ENCODE data around the gene KCNMA1.

The KCNMA1 gene

DNA sequence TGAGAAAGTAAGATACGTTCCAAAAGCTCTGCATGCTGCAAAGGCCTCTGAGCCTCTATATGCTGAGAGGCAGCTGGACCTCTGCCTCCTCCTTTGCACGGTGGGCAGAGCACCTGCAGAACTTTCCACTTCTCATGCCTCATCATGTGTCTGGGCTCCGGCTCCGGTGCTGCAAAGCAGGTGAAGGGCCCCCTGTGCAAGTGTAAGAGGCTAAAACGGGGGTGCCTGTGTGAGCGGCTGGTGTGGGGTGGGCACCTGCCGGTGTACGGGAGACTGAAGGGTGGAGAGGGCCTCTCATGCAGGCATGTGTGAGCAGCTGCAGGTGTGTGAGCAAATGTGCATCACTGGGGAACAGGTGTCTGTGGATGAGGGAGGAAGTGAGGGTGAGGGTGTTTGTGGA, 121.0 kb downstream of the KCNMA1 start:
- Histone ChIP-seq H3K27ac (no peak overlapping the region), H3K9me3 (no peaks in the 10 kb centered on the region), H3K4me3 (ENCODE audit: low read depth in 1 of 2, low read length in 1 of 2) (no peak overlapping the region), H3K36me3 (no peaks in the 10 kb centered on the region), H3K27me3 (peaks cover 3% of the 10 kb centered on the region), H3K4me1 (ENCODE audit: control insufficient read depth in 1 of 2, insufficient read depth in 1 of 2, low read depth in 1 of 2, low read length in 1 of 2) (no peaks in the 10 kb centered on the region)
- TF ChIP-seq, protein P1, sequence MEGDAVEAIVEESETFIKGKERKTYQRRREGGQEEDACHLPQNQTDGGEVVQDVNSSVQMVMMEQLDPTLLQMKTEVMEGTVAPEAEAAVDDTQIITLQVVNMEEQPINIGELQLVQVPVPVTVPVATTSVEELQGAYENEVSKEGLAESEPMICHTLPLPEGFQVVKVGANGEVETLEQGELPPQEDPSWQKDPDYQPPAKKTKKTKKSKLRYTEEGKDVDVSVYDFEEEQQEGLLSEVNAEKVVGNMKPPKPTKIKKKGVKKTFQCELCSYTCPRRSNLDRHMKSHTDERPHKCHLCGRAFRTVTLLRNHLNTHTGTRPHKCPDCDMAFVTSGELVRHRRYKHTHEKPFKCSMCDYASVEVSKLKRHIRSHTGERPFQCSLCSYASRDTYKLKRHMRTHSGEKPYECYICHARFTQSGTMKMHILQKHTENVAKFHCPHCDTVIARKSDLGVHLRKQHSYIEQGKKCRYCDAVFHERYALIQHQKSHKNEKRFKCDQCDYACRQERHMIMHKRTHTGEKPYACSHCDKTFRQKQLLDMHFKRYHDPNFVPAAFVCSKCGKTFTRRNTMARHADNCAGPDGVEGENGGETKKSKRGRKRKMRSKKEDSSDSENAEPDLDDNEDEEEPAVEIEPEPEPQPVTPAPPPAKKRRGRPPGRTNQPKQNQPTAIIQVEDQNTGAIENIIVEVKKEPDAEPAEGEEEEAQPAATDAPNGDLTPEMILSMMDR (IDR thresholded peaks at IDR 0.05), result no peak

DNA sequence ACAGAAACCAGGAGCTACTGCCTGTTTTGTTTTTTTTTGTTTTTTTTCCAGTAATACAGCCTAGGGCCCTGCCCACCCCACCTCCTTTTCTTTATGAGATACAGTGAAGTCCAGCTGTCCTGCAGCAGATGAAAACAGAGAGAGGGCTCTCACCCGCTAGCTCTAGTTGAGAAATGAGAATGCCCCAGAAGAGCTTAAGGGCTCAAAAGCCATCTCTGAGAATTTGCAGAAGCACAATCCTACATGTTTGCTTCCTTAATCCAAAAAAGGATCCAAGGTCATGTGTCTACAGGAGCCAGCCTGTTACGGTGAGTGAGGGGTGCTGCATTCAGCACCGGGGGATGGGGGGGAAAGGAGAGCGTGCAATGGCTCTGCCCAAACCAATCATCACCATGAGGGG, 122.7 kb downstream of the KCNMA1 start:
- H3K4me1 ChIP-seq (ENCODE audit: control insufficient read depth in 1 of 2, insufficient read depth in 1 of 2, low read depth in 1 of 2, low read length in 1 of 2), result no peaks in the 10 kb centered on the region
- no peak overlapping the region for H3K27ac ChIP-seq
- no peaks in the 10 kb centered on the region for H3K9me3 ChIP-seq

DNA sequence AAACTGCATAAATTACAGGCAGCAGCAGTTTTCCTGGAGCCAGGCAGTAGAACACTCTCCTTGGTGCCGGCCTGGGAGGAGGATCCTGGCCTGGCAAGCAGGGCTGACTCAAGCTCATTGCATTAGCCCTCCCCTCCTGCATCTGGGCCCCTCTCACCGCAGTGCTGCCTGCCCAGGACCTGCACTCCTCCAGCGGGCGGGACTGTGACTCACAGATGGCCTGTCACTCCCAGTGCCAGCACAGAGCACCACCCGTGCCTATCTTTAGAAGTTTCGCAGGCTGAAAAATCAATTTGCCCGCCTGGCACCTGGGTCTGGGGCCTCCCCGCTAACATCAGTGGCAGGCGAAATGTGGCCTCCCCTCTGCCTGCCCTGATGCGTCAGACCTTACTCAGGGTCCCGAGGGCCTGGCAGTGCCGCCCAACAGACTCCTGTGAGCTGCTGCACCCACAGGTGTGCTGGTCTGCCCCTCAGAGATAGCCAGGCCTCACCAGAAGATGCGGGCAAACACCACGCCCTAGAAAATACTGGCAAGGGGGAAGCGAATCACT, 123.8 kb downstream of the KCNMA1 start:
- H3K4me3 ChIP-seq (ENCODE audit: low read depth in 1 of 2, low read length in 1 of 2), result no peak overlapping the region
- no peaks in the 10 kb centered on the region for H3K9me3 ChIP-seq
- TF ChIP-seq, protein P1 (IDR thresholded peaks at IDR 0.05), result no peak
- H3K4me1 ChIP-seq (ENCODE audit: control insufficient read depth in 1 of 2, insufficient read depth in 1 of 2, low read depth in 1 of 2, low read length in 1 of 2), result no peaks in the 10 kb centered on the region
- no peak overlapping the region for H3K27ac ChIP-seq
- peaks cover 3% of the 10 kb centered on the region for H3K27me3 ChIP-seq
- no peaks in the 10 kb centered on the region for H3K36me3 ChIP-seq

More for the DNA sequence above, 122.7 kb downstream of the KCNMA1 start:
- no peaks in the 10 kb centered on the region for H3K36me3 ChIP-seq
- H3K4me3 ChIP-seq (ENCODE audit: low read depth in 1 of 2, low read length in 1 of 2), result no peak overlapping the region
- peaks cover 3% of the 10 kb centered on the region for H3K27me3 ChIP-seq
- TF ChIP-seq, protein P1 (IDR thresholded peaks at IDR 0.05), result no peak

DNA sequence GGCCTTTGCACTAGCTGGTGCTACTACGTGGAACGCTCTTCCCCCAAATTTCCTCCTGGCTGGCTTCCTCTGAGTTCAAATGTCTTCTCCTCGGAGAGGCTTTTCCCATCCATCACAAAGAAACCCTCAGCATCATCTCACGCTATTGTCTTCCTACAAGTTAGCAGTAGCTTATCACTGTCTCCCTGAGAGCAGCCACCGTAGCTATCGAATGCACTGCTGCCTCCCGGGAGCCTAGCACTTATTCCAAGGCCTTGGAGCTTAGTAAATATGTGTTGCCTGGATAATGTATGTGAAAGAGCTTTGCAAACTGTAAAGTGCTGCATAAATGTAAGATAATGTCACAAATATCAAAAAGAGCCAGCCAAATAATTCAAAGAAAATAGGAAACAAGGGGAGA, 124.4 kb downstream of the KCNMA1 start:
- Histone ChIP-seq H3K4me3 (ENCODE audit: low read depth in 1 of 2, low read length in 1 of 2) (no peak overlapping the region), H3K36me3 (no peaks in the 10 kb centered on the region), H3K4me1 (ENCODE audit: control insufficient read depth in 1 of 2, insufficient read depth in 1 of 2, low read depth in 1 of 2, low read length in 1 of 2) (no peaks in the 10 kb centered on the region), H3K9me3 (no peaks in the 10 kb centered on the region), H3K27ac (no peak overlapping the region), H3K27me3 (peaks cover 4% of the 10 kb centered on the region)
- TF ChIP-seq, protein P1 (IDR thresholded peaks at IDR 0.05), result no peak

DNA sequence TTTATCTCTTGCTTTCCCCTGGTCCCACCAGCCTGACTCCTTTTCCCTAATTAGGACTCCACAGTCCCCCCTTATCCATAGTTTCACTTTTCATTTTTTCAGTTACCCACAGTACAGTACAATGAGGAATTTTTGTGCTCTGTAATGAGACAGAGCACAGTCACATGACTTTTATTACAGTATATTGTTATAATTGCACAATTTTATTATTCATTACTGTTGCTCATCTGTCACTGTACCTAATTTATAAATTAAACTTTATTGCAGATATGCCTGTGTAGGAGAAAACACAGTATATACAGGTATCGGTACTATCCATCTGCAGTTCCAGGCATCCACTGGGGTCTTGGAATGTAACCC, 125.4 kb downstream of the KCNMA1 start:
- Histone ChIP-seq H3K36me3 (no peaks in the 10 kb centered on the region), H3K9me3 (no peaks in the 10 kb centered on the region), H3K27me3 (peaks cover 7% of the 10 kb centered on the region), H3K4me1 (ENCODE audit: control insufficient read depth in 1 of 2, insufficient read depth in 1 of 2, low read depth in 1 of 2, low read length in 1 of 2) (no peaks in the 10 kb centered on the region), H3K4me3 (ENCODE audit: low read depth in 1 of 2, low read length in 1 of 2) (no peak overlapping the region), H3K27ac (no peak overlapping the region)
- TF ChIP-seq, protein P1 (IDR thresholded peaks at IDR 0.05), result no peak
